HG03066 (cell line): ENCODE data around the gene FCHO1.
"Not testable (repeated sequence)": the region's sequence is repeated elsewhere in the genome, so short reads cannot be mapped to it uniquely, and the experiment has no call there.

ENCODE experiments used
- ATAC-seq: cut with Tn5 transposase; IDR thresholded peaks from one replicate; pipeline ENCODE4 v1.9.1; 2021; ENCODE audit warnings: low read depth; ENCODE audit not compliant: unreplicated experiment

FCHO1 gene

DNA sequence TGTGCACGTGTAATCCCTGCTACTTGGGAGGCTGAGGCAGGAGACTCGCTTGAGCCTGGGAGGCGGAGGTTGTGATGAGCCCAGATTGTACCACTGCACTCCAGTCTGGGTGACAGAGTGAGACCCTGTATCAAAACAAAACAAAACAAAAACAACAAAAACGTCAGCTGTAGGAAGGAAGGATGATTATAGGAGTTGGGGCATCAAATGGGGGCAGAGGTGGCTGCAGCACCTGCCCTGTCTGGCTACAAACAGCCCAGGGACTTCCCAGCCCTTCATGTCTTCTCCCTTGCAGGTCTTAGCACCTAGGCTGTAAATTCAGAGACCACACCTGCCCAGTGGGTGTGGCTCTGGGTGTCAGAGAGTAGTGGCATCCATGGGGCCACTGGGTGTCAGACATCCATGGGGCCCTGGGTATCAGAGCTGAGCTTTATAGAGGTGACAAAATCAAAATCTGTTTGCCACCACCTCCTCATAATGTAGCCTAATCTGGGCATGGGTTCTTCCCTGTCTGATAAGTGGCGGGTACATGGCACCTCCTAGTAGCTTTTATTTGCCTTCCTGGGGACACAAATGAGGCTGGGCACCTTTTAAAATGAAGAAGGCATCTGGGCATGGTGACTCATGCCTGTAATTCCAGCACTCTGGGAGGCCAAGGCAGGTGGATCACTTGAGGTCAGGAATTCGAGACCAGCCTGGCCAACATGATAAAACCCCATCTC lies 38.9 kb downstream of the FCHO1 start:
- ATAC-seq = no peak

DNA sequence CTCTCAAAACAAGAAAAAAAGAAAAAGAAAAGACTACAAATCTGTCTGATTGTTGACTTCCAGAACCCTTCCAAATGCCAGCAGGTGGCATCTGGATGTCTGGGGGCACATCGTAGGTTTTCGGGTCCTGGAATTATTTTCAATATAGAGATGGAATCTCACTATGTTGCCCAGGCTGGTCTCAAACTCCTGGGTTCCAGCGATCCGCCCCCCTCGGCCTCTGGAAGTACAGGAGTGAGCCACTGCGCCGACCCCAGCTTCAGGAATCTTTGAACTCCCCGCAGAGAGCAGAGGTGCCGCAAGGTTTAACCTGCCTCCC lies 43.1 kb downstream of the FCHO1 start:
- no peak for ATAC-seq

GRCh38 chr19:17794731-17795494 lies 43.6 kb downstream of the FCHO1 start, which contains the start of gene B3GNT3:
TSS of gene B3GNT3 (plus strand) at chr19:17795138. CDS start at chr19:17807808, 12,670 bp downstream.
- ATAC-seq = no peak

DNA sequence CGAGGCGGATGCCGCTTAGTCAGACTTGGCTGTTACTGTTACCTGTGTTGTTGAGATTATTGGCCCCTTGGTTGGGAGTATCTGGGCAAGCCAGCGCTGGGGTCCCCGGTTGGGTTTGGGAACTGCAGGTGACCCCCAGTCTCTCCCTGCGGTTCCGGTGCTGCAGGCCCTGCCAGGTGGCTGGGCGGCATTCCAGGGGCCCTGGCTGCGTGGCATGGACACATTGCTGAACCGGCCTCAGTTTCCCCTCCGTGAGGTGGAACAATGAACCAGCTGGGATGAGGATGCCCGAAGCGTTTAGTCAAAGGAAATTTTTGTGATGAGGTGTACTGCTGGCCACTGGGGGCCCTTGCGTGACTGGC lies 44.2 kb downstream of the FCHO1 start:
- no peak for ATAC-seq

- no peak for ATAC-seq
Observed at GRCh38 chr19:17796013-17796837, 44.9 kb downstream of the FCHO1 start.

DNA sequence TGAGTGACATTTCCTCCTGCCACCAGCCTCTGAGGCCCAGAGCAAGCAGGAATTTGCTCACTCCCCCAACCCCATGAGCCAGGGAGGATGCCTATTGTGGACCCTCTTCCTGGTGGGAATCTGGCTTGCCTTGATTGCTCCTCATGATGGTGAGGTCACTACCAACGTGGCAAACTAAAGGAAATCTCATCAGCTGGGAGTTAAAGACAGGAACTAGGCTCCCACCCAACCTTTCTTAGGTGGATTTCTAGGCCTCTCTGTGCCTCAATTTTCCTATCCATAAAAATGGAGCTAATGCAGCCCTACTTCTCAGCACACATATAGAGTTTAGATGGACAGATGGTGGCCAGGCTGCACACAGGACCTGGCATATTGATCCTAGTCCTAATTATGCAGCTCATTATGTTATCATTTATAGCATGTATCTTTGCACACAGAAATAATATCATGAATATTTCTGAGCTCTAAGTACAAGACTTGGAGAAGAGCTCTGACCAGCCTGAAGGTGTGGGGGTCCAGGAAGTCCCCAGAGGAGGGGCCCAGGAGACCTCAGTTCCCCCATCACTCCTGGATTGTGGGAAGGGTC lies 45.7 kb downstream of the FCHO1 start:
- no peak for ATAC-seq

DNA sequence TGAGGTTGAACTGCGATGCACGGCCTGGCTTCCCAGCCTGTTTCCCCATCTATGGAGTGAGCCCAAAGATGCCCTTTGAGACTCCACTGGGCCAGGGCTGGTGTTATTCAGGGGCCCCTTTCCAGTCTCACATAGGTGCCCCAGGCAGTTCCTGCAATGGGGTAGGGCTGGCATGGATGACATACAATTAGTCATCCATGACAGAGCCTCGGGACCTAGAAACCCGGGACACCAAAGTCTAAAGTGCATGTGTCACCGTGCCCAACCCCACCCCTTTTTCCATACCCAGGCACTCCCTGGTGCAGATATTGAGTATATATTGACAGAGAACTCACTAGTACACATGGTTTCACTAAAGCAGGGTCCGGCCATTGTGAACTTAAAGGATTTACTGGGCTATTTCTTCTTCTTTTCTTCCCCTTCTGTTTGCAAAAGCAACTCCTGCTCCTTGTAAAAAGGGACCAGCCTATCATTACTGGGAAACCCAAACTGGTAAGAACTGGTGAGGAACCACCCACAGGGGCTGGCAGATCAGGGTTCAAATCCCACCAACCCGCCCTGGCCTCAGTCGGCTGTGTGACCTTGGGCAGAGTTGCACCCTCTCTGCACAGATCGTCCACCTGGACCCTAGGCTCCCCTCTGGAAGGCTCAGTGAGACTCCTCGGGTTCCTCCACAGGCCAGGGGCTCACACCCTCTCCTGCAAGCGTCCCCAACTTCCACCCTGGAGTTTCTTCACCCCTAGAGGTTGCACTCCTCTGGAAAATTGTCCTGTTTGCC lies 46.3 kb downstream of the FCHO1 start:
- ATAC-seq = no peak

GRCh38 chr19:17798599-17798998 lies 47.3 kb downstream of the FCHO1 start:
- not testable (repeated sequence) for ATAC-seq

DNA sequence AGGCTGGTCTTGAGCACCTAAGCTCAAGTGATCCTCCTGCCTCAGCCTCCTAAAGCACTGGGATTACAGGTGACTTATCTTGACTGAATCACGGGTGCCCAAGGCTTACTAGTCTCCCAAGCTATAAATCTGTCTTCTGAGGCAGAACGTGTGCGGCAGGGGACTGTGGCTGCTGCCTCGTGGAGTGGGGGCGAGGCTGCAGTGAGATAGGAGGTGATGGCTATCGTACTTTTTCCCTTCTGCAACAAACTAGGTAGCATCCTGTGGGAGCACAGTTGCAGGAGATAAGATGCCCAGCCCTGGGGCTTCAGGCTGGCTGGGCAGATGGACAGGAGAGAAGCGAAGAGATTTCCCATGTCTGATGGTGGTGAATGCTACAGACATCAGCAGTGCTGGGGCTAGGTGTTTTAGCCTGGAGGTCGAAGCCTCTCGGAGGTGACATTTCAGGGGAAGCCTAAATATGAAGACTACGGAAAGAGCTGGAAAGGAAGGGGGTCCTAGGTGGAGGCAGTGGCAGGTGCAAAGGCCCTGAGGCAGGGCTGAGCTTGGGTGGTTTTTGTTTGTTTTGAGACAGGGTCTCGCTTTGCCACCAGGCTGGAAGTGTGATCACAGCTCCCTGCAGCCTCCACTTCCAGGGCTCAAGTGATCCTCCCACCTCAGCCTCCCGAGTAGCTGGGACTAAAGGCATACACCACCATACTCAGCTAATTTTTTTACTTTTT lies 51.0 kb downstream of the FCHO1 start:
- ATAC-seq = no peak

- ATAC-seq = no peak
Observed at GRCh38 chr19:17803264-17803896, 52.1 kb downstream of the FCHO1 start.

- no peak for ATAC-seq
Observed at GRCh38 chr19:17805427-17805826, 54.1 kb downstream of the FCHO1 start.

- no peak for ATAC-seq
Observed at GRCh38 chr19:17806945-17807344, 55.7 kb downstream of the FCHO1 start.

- no peak for ATAC-seq
Observed at GRCh38 chr19:17807731-17808316, 56.5 kb downstream of the FCHO1 start.

DNA sequence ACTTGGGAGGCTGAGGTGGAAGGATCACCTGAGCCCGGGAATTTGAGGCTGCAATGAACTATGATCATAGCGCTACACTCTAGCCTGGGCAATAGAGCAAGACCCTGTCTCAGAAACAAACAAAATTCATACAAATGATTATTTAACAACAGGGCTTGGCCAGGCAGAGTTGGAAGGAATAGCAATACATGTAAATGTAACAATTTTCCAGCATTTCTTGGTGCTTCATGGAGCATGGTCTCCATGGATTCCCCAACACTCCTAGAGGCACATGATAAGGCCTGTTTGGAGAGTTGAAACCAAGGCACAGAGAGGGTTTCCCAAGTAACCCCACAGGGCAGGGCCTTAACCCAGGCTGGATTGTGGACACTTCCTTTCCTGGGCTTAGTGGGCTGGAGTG lies 59.8 kb downstream of the FCHO1 start:
- ATAC-seq = no peak

DNA sequence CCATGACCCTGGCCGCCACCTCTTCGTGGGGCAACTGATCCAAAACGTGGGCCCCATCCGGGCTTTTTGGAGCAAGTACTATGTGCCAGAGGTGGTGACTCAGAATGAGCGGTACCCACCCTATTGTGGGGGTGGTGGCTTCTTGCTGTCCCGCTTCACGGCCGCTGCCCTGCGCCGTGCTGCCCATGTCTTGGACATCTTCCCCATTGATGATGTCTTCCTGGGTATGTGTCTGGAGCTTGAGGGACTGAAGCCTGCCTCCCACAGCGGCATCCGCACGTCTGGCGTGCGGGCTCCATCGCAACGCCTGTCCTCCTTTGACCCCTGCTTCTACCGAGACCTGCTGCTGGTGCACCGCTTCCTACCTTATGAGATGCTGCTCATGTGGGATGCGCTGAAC lies 60.4 kb downstream of the FCHO1 start:
- ATAC-seq = no peak

DNA sequence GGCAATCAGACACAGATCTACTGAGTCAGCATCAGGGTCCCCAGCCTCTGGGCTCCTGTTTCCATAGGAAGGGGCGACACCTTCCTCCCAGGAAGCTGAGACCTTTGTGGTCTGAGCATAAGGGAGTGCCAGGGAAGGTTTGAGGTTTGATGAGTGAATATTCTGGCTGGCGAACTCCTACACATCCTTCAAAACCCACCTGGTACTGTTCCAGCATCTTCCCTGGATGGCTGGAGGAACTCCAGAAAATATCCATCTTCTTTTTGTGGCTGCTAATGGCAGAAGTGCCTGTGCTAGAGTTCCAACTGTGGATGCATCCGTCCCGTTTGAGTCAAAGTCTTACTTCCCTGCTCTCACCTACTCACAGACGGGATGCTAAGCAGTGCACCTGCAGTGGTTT lies 60.8 kb downstream of the FCHO1 start:
- ATAC-seq = no peak

GRCh38 chr19:17817668-17818363 lies 66.5 kb downstream of the FCHO1 start:
- no peak for ATAC-seq

DNA sequence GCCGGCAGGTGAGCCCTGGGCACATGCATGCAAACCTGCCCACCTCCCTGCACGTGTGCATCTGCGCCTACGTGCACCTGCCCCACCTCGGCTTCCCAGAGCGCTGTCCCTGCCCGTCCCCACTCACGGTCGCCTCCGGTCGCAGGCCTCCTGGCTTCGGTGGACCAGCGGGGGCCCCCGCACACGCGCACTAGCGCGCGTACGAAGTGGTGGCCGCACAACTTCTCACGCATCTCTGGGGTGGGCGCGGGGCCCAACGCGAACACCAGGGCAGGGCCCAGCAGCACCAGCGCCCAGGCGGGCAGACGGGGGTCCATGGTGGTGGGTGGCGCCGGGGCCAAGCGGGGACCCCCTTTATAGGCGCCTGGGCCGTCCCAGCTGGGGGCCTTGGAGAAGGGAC lies 69.9 kb downstream of the FCHO1 start, which contains the start of gene INSL3:
Gene INSL3, minus strand, starts transcription at position 330 of the 400 bp plus-strand sequence. Its CDS starts 13 bp downstream, at position 317.
- no peak for ATAC-seq
